NCI-H1436 treated with DMSO at 0.1 percent for 48 hours (cell line): ENCODE results near the gene GPR55.
"Not testable (repeated sequence)": the region's sequence is repeated elsewhere in the genome, so short reads cannot be mapped to it uniquely, and the experiment has no call there.

ENCODE experiments used
- DNase-seq: peaks from one replicate; lab custom pipeline; 2025; lab: John Stamatoyannopoulos, UW

The GPR55 gene, protein sequence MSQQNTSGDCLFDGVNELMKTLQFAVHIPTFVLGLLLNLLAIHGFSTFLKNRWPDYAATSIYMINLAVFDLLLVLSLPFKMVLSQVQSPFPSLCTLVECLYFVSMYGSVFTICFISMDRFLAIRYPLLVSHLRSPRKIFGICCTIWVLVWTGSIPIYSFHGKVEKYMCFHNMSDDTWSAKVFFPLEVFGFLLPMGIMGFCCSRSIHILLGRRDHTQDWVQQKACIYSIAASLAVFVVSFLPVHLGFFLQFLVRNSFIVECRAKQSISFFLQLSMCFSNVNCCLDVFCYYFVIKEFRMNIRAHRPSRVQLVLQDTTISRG

DNA sequence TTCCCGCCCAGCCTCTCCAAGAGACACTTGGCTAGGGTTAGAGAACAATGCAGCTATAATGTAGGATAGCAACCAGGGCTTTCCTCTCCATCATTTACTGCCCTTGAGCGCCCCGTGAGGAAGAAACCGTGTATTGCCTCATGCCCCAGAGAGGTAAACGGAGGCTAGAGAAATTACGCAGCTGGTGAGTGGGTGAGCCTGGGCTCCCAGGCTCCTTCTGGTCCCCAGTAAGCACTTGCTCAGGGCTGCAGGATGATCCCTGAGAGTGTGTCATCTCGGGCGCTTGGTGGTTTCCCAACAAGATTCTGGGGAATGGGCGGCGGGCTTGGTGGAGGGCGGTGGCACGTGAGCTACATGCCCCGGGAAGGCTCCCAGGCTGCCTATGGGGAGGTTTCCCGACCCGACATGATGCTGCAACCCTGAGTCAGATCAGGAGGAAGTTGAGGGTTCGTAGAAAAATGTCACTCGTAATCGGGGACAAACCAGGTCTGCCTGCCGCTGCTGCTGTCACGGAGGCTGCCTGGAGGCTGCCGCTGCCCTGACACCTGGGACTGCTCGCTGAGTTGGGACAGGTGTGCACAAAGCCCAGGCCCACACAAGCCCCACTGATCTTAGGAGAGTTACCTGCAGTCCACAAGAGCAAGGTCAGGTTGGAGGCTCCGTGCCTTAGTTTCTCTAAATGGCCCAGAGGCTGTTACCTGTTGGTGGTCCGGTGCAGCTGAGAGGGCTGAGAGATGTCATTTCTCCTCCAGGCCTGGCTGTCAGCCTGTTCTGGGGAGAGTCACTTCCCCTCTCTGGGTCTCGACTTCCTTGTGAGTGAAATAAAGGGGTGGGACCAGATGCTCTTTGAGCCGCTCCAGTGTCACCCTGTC is at the start of gene GPR55:
Gene GPR55, minus strand, starts transcription at position 773 of the 872 bp plus-strand sequence. CDS start 14,280 bp downstream, outside the sequence.
- no peak for DNase-seq

DNA sequence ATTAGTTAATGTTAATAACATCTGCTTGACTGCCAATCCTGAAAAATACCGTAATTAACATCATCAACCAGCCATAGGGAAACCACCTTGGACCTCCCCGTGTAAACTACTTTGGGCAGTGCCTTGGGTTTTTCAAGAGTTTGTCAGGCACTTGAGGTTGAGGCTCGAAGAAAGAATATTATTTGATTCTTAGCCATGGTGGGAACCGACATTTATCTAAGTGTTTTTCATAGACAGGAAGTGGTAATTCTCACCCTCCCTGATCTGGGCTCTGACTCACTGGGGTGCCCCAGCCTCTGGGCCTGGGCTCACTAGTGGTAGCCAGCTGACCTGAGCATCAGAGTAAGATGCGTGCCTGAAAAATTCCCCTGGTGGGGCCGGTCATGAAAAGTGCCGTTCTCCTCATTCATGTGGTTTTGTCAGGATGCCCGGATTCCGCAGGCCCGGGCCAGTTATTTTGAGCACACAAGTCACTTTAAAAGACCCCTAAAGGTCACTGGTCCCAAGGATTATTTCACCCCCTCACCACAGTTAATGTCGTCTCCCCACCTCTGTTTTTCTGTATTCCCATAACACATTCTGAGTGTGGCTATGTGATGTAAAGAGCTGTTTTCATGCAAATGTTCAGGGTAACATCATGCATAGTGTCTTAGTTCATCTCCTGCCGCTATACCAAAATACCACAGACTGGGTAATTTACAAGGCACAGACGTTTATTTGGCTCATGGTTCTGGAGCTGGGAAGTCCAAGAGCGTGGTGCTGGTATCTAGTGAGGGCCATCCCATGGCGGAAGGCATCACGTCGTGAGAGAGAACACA is 49.3 kb upstream of the GPR55 start:
- DNase-seq: no peak

DNA sequence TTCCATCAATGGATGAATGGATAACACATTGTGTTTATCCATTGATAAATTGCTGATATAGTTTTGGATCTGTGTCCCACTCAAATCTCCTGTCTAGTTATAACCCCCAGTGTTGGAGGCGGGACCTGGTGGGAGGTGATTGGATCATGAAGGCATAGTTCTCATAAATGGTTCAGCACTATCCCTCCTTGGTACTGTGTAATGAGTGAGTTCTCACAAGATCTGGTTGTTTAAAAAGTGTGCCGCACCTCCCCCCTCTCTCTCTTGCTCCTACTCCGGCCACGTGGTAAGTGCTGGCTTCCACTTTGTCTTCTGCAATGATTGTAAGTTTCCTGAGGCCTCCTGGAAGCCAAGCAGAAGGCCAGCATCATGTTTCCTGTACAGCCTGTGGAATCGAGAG is 47.0 kb upstream of the GPR55 start:
- DNase-seq: no peak

DNA sequence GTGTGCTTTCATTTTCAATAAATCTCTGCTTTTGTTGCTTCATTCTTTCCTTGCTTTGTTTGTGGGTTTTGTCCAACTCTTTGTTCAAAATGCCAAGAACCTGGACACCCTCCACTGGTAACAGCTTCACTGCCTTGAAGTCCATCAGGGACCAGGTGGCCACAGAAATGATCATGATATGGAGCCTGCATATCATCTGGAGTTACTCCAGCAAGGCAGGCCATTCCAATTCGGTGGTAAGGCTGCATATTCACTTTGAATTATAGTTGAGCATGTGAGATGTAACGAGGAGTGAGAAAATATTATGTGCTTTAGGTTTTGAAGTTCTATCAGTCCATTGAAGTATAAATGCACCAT is 44.6 kb upstream of the GPR55 start:
- no peak for DNase-seq

DNA sequence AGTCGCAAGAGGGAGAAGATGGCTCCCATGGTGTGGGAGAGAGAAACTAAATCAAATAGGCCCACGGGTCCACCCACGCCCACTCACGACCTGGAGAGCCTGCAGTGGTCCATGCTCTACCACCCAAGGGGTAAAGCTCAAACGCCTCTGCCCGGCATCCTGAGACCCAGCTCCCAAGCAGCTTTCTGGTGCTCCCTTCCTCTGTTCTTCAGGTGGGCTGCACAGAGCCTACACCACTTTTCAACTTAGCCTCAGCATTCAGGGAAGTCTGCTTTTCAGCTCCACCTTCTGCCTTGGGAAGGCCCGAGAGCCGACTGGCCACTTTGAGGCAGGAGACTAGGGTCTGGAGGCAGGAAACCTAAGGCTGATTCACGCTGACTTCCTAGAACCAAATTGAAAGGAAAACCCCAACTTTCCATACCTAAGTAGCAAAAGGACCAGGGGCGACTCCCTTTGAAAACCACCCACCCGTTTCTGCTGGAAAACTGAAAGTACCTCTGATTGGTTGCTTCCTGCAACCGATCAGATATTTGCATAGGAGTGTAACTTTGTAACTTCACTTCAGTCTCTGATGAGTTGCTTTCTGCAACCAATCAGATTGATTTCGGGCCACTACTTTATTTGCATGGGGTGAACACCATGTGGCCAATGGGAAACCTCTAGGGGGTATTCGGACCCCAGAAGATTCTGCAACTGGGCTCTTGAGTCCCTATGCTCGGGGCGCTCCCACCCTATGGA is 44.0 kb upstream of the GPR55 start:
- DNase-seq: no peak

DNA sequence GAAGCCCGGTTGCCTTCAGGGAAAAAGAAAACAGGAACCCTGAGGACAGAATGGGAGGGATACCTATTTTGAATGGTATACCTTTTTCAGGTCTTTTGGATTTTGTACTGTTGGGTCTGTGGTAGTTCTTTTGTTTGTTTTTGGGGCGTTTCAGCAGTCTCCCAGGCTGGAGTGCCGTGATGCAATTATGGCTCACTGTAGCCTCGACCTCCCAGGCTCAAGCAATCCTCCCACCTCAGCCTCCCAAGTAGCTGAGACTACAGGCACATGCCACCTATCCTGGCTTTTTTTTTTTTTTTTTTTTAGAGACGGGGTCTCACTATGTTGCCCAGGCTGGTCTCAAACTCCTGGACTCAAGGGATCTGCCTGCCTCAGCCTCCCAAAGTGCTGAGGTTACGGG is 43.3 kb upstream of the GPR55 start:
- not testable (repeated sequence) for DNase-seq

DNA sequence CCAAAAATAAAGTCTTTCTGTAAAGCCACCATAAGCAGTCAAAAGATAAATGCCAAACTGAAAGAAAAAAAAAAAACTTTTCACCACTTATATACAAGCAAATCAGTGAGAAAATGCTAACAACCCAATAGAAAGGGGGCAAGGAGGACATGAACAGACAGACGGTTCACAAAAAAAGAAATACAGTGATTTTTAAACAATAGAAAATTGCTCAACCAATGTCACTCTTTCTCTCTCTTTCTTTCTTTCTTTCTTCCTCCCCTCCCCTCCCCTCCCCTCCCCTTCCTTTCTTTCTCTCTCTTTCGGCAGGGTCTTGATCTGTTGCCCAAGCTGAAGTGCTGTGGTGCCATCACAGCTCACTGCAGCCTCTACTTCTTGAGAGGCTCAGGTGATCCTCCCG is 42.1 kb upstream of the GPR55 start:
- no peak for DNase-seq

DNA sequence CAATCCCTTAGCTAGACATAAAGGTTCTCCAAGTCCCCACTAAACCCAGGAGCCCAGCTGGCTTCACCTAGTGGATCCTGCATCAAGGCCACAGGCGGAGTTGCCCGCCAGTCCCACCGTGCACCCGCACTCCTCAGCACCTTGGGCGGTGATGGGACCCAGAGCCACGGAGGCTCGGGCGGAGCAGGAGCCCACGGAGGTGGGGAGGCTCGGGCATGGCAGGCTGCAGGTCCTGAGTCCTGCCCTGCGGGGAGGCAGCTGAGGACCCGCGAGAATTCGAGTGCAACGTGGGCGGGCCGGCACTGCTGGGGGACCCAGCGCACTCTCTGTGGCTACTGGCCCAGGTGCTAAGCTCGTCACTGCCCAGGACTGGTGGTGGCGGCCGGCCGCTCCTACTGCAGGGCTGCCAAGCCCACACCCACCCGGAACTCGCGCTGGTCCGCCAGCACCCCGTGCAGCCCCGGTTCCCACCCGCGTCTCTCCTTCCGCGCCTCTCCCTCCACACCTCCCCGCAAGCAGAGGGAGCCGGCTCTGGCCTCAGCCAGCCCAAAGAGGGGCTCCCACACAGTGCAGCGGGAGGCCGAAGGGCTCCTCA is 39.2 kb upstream of the GPR55 start:
- no peak for DNase-seq

DNA sequence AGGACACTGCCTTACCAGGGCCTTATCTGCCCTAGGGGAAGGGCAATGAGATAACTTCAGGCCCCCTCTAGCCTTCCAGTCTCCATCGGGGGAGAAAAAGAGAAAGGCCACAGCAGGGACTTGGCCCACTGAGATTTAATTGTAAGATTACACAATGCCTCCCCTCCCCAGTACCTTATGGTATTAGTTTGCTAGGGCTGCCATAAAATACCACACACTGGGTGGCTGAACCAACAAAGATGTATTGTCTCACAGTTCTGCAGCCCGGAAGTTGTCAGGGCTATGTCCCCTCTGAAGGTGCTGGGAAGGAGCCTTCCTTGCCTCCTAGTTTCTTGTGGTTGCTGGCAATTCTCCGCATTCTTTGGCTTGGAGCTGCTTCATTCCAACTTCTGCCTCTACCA is 36.0 kb upstream of the GPR55 start:
- DNase-seq: no peak

DNA sequence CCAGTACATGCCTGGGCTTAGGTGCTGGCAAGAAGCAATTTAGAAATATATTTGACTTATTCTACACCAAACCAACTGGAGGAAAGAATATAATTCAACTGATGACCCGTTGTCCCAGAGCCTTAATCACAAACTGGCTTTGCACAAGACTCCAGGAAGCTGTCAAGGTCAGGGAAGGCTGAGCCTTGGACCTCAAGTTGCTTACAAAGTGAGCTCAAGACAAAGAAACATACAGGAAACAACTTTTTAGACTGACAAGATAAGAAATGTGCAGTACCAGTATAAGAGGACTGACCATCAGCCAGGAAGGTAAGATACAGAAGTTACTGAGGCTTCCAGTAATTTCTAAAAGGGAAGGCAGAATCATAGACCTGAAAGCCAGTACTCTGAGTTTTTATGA is 35.0 kb upstream of the GPR55 start:
- no peak for DNase-seq

DNA sequence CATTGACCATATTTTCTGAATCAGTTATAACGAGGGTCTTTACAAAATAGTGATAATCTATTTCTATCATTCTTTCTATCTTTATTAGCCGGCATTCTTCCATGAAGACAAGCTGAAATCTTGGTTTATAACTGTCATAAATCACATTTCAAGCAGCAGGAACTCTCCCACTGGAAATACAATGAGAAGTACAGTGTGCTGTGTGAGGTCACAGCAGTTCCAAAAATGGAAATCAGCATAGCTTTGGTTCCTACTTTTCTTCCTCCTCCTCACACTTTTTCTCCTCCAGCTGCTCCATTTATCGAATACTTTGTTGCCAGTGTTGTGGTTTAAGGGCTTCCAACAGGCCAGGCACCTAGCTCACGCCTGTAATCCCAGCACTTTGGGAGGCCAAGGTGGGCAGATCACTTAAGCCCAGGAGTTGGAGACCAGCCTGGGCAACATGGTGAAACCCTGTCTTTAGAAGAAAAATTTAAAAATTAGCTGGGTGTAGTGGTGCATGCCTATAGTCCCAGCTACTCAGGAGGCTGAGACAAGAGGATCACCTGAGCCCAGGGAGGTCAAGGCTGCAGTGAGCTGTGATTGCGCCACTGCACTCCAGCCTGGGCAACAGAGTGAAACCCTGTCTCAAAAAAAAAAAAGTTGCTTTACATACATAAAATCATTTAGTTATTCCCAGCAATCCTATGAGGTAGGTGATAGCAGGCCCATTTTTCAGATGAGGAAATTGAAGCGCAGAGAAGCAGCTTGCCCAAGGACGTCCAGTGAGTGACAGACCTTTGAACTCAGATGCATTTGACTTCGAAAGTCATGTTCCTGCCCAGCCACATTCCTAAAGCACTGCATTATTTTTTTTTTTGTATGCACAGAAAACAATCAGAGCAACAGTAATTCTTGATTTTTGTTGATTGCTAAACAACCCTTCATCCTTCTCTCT is 34.0 kb upstream of the GPR55 start:
- DNase-seq: no peak

DNA sequence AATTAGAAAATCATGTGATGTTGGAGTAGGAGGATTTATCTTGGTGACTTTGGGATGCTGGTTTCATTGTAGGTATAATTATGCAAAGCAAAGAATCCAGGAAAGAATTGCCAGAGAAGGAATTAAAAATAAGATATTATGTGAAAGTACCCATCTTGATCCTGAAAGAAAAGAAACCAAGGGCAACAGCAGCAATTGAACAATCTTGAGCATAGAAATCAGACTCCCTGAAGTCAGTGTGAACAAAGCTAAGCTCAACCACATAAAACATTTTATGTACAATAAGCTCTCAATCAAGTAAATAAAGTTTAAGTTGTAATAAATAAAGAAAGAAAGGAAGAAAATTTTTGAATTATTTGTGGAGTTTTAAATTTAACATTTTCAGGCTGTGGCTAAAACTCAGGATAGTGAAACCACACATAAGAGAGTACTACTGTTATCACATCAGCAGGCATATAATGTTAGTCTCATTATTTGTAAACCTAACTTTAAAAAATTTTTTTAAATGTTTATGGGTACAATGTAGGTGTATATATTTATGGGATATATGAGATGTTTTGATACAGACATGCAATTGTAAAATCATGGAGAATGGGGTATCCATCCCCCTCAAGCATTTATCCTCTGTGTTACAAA is 32.8 kb upstream of the GPR55 start:
- DNase-seq: no peak

DNA sequence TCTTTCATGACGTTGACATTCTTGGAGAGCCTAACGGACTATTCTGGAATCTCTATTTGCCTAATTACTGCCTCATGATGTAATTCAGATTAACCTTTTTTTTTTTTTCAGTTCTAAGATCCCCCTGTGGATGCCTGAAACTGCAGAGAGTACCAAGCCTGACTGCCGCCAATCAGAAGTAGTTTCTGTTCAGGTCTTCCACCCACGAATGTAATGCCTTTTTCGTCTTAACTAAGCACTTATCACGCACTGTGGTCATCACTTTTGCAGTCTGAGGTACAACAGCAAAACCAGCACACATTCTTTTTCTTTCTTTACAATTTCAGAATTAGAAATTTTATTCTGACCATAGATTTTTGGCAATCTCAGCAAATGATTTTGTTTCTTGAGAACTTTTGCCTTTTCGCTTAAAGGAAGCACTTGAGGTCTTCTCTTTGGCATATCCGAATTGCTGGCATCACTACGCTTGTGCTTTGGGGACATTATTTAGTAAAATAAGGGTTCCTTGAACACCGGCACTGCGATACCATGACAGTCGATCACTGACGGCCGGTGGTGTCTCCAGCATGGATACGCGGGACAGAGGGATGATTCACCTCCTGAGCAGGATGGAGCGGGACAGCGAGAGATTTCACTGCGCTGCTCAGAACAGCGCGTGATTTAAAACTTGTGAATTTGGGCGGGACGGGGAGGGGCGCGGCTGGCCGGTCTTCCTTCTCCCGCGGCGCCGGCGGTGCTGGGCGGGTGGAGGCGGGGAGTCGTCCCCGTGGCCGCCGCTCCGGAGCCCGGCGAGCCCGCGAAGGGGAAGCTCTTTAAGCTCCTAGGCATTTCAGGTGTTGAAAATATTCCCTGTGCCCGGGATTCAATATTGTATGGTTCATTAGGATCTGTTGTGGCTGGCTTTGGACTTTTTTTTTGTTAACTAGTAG is 32.0 kb upstream of the GPR55 start:
- DNase-seq: no peak

DNA sequence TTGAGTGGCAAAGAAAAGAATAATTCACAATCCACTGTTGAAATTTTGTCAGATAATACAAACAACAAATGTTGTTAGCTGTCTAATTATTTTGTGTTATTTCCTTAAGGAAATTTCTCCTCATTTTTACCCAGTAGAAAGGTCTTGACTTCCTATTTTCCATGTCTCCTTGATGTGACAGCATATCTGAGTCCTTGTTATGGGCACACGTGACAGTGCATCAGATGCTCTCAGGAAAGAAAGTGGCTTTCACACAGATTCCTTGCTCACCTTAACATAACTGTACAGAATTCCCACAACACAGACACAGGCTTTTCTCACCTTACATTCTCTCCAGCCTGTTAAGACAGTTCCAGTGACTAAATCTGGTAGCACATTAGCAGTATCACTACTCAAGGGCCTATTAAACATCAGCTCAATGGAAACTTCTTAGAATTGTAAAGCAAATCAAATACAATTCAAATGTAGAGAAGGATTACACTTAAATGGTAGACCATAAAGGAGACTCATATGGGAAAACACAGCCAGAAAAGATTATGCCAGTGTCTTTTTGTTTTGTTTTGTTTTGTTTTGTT is 30.2 kb upstream of the GPR55 start:
- DNase-seq: no peak

DNA sequence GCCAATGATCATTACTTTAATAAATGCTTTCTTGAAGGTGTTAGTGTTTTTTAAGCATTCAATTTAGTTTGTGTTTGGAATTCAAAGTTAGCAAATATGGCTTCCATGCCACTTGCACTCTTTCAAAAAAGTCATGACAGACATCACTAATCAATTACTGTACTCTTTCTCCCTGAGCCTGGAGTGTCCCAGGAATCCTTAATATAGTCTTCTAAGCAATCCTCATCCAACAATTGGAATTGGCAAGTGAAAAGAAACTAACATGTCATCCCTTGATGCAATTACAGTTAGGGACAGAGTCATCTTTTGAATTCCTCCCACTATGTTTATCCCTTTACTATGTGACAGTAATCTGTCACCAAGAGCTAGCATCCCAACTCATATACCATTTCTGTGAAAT is 29.7 kb upstream of the GPR55 start:
- no peak for DNase-seq

DNA sequence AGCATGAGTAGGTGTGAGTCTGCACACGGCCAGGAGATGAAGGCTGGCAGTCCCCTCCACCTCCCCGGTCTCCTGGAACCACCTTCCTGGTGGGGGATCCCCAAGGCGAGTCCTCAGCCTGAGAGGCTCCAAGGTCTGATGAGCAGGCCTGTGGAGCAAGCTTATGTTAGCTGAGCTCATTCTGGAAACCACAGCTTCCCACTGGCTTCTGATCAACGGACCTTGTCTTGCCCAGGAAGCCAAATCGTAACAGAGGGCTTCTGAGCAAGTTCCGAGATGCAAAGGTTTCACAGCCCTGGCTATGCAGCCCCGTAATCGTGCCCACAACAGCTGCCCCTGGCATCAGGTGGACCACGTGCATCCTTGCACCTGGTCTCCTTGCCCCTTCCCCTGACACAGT is 28.8 kb upstream of the GPR55 start:
- no peak for DNase-seq

DNA sequence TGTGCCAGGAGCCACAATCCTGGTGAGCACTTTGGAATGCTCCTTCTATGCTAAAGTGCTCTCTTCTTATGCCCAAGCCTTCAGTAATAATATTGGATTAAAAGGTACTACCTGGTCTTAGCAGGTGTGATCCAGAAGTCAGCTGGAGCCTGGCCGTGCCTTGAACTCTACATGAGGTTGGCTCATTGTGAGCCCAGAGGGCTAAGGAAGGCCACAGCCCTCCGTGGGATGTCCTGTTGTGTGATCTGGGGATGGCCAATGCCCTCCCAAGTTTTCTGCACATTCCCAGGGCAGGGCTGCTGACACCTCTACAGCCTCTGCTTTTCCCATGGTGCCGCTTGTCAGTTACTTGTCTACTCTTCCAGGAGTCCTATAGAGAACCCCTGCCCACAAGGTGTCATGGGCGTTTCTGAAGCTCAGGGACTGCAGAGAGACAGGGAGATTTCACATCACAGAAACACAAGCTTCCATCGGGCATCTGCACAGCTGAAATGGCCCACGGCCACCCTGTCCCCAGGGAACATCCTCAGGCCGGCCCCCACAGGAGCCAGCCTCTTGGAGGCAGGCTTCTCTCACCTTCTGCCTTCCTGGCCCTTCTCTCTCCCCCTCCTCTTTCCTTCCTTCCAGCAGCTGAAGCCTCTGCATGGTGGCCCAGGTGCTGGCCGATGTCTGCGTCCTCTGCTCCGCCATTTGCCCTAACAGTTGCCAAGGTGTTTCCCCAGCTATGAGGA is 27.3 kb upstream of the GPR55 start:
- no peak for DNase-seq

DNA sequence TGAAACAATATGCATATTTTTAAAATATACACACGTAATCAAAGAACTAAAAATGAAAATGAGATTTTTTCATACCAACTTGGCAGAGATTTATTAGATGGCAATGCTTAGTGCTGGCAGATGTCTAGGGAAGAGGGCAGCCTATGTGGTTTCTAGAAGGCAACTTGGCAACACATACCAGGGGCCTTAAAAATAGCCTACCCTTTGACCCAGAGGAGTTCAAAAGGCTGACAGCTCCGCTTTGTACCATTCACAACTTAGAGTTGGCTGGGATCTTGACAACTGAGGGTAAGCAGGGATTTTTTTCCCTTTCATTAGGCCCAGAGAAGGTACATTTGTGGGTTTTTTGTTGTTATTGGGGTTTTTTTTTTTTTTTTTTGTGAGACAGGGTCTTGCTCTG is 26.4 kb upstream of the GPR55 start:
- no peak for DNase-seq
